IPS DF 6.9 (cell line): ENCODE data around the gene MAP4K5.
"Not testable (repeated sequence)": the region's sequence is repeated elsewhere in the genome, so short reads cannot be mapped to it uniquely, and the experiment has no call there.

Experiments used
- DNase-seq: peaks from one replicate; pipeline ENCODE4 v3.0.0-alpha.2; 2013; ENCODE audit warnings: low read depth, low spot score
- H3K27ac ChIP-seq: one replicate; pipeline ENCODE4 v1.5.1; 2013; ENCODE audit warnings: low read length, control low read depth
- H3K27me3 ChIP-seq: 2 replicates; pipeline ENCODE4 v1.6.1; 2013; ENCODE audit warnings: mild to moderate bottlenecking, low read length; ENCODE audit not compliant: control insufficient read depth, insufficient read depth
- H3K36me3 ChIP-seq: 2 replicates; pipeline ENCODE4 v1.6.1; 2013; ENCODE audit warnings: low read length; ENCODE audit not compliant: control insufficient read depth, insufficient read depth
- H3K4me1 ChIP-seq: 2 replicates; pipeline ENCODE4 v1.6.1; 2013; ENCODE audit warnings: low read length; ENCODE audit not compliant: control insufficient read depth, insufficient read depth
- H3K4me3 ChIP-seq: 2 replicates; pipeline ENCODE4 v1.5.1; 2013; ENCODE audit warnings: mild to moderate bottlenecking, low read length
- H3K9me3 ChIP-seq: 2 replicates; pipeline ENCODE4 v1.6.1; 2013; ENCODE audit warnings: low read length, inconsistent platforms; ENCODE audit not compliant: control insufficient read depth, insufficient read depth
- WGBS: extraction: QIAGEN DNeasy Blood & Tissue Kit; methylation state at CpG from one replicate; pipeline ENCODE4 v1.1.7; 2013; ENCODE audit warnings: mixed read lengths, missing lambda C conversion rate; ENCODE audit not compliant: insufficient read length, insufficient coverage; 5-methylcytosine and 5-hydroxymethylcytosine counted together

The MAP4K5 gene

DNA sequence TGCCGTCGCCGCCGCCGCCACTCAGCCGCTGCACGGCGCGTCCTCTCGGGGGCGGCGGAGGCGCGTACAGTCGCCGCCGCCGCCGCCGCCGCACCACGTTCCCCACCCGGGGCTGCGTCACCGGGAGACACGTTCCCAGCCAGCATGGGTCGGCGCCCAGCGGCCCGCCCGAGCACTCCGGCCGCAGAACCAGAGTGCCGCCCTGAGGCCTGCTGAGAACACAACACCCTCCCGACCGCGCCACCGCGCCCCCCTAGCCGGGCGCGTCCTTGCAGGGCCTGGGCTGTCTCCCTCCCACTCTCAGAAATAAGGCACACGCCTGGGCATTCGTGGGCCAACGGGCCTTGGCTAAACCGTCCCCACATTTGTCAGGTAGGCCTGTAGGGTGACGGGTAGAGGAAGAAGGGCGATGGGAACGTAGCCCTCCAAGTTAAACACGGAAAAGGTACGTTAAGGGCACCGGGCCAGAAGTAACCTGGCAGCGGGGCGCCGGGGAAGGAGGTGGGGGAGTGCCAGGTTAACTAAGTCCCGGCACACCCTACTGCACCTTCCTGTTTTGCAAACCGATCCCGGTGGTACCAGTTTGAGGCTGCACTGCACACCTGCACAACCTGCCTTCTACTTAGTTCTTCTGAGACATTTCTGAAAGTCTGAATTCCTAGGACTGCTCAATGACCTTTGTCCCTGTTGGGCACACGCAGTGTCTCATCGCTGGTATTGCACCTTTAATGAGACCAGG is at the start of gene MAP4K5:
TSS of gene MAP4K5 (minus strand) at position 68 of the 739 bp plus-strand sequence. CDS start 520 bp downstream, outside the sequence.
- Histone ChIP-seq H3K4me3 (peak within 1 kb of the TSS; percentile 95; the same call in 1 of the 2 replicates), H3K27ac (no peak within 1 kb of the TSS), H3K36me3 (no peaks in the 10 kb centered on the region), H3K27me3 (no peaks in the 10 kb centered on the region), H3K4me1 (no peaks in the 10 kb centered on the region), H3K9me3 (no peaks in the 10 kb centered on the region)
- no CpG with 5 or more reads among the region's 60 CpGs for WGBS
- DNase-seq = peak; percentile 66

DNA sequence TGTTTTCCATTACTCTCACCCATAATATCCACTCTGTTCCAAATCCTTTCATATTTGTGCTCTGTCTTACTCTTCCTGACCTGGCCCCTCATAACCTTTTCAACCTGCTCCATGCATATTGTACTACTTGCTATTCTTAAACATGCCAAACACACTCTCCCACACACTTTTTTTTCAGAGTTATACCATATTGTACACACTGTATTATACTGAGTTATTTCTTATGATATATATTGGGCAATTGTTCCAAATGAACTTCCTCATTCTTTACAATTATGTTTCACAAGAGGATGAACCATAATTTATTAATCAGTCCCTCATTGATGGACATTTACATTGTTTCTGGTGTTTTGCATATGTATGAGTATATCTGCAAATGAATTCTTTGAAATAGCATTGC is 46.1 kb upstream of the MAP4K5 start:
- Histone ChIP-seq H3K4me1 (no peaks in the 10 kb centered on the region), H3K9me3 (no peaks in the 10 kb centered on the region), H3K4me3 (no peak overlapping the region), H3K27me3 (no peaks in the 10 kb centered on the region), H3K27ac (no peak overlapping the region), H3K36me3 (no peaks in the 10 kb centered on the region)
- no peak for DNase-seq

DNA sequence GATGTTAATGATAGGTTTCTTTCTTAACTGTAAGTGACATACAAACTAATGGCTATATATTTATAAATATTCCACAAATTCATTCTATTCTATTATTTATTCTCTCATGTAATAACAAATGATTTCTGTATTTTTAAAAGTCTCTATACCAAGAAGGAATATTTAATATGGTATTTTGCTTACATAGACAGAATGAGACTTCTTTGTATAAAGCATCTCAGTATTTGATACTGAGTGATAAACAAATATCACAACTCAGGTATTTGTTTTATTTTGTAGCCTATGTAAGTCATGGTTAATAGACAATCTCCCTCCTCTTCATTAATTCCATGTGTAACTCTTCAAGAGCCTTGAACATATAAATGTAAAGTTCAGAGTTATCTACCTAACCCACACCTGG is 45.6 kb upstream of the MAP4K5 start:
- Histone ChIP-seq H3K27me3 (no peaks in the 10 kb centered on the region), H3K4me3 (no peak overlapping the region), H3K9me3 (no peaks in the 10 kb centered on the region), H3K36me3 (no peaks in the 10 kb centered on the region), H3K27ac (no peak overlapping the region), H3K4me1 (no peaks in the 10 kb centered on the region)
- no peak for DNase-seq

DNA sequence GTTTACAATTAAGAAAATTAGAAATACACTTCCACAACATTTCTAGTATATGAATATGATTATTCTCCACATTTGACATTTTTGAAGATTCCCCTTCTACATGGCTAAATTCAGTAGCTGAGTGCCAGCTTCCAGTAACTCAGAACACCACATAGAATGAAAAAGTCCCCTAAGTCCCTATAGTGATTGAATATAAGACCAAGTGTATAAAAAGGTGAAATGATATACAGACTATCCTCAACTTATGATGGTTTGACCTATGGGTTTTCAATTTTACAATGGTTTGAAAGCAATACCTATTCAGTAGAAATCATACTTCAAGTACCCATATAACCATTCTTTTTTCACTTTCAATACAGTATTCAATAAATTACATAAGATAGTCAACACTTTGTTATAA is 43.4 kb upstream of the MAP4K5 start:
- Histone ChIP-seq H3K36me3 (no peaks in the 10 kb centered on the region), H3K27ac (no peak overlapping the region), H3K9me3 (no peaks in the 10 kb centered on the region), H3K4me3 (no peak overlapping the region), H3K27me3 (no peaks in the 10 kb centered on the region), H3K4me1 (no peaks in the 10 kb centered on the region)
- DNase-seq = no peak

DNA sequence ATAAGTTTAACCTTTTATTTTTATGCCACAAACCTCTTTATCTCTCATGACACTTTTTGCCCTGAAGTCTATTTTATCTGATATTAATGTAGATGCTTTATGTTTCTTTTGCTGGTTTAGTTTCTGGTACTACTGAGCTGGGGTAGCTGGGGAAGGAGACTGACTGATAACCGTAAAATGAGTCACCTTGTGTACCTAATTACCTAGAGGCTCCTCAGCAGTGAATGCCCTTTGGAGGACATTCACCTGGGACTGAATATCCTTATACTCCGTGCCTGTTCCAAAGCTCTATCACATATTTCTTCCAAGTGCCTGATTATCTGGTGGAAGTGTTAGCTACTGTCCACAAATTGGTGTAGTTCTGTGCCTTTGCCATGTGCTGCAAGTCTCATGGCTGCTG is 41.5 kb upstream of the MAP4K5 start:
- Histone ChIP-seq H3K27me3 (no peaks in the 10 kb centered on the region), H3K9me3 (no peaks in the 10 kb centered on the region), H3K4me3 (no peak overlapping the region), H3K4me1 (no peaks in the 10 kb centered on the region), H3K27ac (no peak overlapping the region), H3K36me3 (no peaks in the 10 kb centered on the region)
- no CpG with 5 or more reads among the region's 2 CpGs for WGBS
- no peak for DNase-seq

DNA sequence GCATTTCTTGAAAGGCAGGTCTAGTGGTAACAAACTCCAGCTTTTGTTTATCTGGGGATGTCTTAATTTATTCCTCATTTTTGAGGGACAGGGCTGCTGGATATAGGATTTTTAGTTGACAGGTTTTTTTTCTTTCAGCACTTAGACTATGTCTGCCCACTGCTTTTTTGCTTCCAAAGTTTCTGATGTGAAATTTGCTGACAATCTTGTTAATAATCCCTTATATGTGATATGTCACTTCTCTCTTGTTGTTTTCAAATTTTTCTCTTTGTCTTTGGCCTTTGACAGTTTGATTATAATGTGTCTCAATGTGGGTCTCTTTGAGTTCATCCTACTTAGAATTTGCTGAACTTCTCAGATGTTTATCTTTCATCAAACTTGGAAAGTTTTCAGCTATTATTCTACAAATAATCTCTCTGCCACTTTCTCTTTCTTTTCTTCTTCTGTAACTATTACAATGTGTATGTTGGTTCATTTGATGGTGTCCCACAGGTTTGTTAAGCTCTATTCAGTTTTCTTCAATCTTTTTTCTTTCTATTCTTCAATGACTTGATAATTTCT is 37.4 kb upstream of the MAP4K5 start:
- Histone ChIP-seq H3K4me3 (no peak overlapping the region), H3K27me3 (no peaks in the 10 kb centered on the region), H3K9me3 (no peaks in the 10 kb centered on the region), H3K4me1 (no peaks in the 10 kb centered on the region), H3K27ac (no peak overlapping the region), H3K36me3 (no peaks in the 10 kb centered on the region)
- no peak for DNase-seq

DNA sequence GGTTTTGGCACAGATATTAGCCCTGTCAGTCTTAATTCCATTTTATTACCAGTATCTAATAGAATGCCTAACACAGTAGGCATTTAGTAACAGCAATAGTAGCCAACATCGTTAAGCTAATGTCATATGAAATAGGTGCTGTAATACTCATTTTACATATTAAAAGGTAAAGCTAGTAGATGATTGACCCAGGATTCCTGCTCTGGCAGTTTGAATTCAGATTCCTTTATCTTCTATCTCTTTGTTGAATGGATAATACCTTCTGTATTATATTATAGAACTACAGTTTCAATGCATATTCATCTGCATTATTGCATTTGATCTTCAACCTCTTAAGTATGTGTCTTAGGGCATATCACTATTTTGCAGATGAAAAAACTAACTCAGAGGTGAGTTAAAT is 30.5 kb upstream of the MAP4K5 start:
- no peaks in the 10 kb centered on the region for H3K27me3 ChIP-seq
- H3K27ac ChIP-seq = no peak overlapping the region
- WGBS = no CpG with 5 or more reads among the region's 1 CpG

DNA sequence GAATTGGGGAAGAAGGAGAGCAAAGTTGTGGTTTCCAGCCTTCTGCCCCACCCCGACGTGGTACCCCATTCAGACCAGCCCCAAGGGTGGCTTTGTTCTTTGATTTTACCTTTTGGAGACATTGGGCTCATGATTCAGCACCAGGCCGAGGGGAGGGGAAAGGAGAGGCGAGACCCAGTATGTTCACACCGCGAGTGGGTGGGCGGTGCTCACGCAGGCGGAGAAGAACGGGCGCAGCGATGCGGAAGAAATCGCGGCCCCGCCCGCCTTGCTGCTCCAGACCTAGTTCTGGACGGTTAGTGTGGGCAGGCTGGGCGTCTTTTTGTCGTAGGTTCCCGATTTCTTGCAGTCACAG is 28.5 kb upstream of the MAP4K5 start:
- no peak for DNase-seq
- no peaks in the 10 kb centered on the region for H3K27me3 ChIP-seq
- peak overlapping the region; percentile 69; the same call in 1 of the 2 replicates for H3K4me3 ChIP-seq
- no peaks in the 10 kb centered on the region for H3K36me3 ChIP-seq
- H3K9me3 ChIP-seq = no peaks in the 10 kb centered on the region
- no peak overlapping the region for H3K27ac ChIP-seq
- WGBS = no CpG with 5 or more reads among the region's 21 CpGs
- no peaks in the 10 kb centered on the region for H3K4me1 ChIP-seq

More for the DNA sequence above, 30.5 kb upstream of the MAP4K5 start:
- Histone ChIP-seq H3K4me3 (no peak overlapping the region), H3K36me3 (no peaks in the 10 kb centered on the region), H3K9me3 (no peaks in the 10 kb centered on the region), H3K4me1 (no peaks in the 10 kb centered on the region)
- no peak for DNase-seq

DNA sequence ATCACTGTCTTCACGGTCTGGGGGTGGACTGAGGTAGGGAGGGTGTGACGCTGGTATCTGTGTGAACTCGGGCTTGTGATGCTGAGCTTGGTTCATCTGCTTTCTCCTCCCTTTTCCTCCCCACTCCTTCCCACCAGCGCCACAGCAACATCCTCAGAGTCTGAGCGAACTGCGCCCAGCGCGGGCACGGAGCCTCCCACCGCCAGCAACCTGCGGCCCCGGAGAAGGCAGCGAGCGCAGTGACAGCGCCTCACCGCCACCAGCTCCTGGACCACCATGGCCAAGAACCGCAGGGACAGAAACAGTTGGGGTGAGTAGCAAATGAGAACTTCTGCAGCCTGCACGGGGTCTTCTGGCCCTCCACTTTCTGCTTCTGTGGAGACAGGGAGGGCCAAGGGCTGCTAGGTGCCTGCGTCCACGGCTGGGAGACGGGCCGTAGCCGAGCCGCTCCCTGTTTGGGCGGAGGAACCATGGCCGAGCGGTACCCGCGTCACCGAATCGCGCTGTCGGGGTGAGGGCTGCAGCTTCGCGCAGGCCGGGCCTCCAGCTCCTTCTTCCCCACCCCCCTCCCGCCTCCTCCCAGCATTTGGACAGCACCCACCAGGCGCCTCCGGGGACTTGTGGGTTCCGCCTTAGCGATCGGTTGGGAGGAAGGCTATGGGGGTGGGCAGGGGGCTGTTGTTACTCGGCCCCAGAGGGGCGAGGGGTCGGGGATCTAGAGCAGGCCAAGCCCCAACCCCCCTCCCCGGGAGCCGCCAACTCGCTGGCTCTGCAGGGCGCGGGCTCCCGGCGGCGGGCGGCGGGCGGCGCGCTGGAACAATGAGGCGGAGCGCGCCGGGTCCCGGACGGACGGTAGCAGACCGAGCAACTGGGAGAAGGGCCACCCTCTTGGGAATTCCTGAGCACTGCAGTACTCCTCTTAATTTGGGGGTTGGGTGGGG is 27.9 kb upstream of the MAP4K5 start, which contains the start of gene ATL1:
TSS of gene ATL1 (plus strand) at position 156 of the 941 bp plus-strand sequence. CDS start at position 277, 121 bp downstream.
- Histone ChIP-seq H3K36me3 (no peaks in the 10 kb centered on the region), H3K4me3 (peak within 1 kb of the TSS; percentile 69; the same call in 1 of the 2 replicates), H3K4me1 (no peaks in the 10 kb centered on the region), H3K27me3 (no peaks in the 10 kb centered on the region), H3K27ac (no peak within 1 kb of the TSS), H3K9me3 (no peaks in the 10 kb centered on the region)
- peak; percentile 47 for DNase-seq
- WGBS = no CpG with 5 or more reads among the region's 66 CpGs

DNA sequence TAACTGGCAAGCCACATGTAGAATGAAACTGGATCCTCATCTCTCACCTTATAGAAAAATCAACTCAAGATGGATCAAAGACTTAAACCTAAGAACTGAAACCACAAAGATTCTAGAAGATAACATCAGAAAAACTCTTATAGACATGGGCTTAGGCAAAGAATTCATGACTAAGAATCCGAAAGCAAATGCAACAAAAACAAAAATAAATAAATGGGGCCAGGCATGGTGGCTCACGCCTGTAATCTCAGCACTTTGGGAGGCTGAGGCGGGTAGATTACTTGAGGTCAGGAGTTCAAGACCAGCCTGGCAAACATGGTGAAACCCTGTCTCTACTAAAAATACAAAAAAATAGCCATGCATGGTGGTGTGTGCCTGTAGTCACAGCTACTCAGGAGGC is 20.4 kb upstream of the MAP4K5 start:
- not testable (repeated sequence) for H3K4me3 ChIP-seq, H3K27me3 ChIP-seq, DNase-seq, H3K9me3 ChIP-seq, H3K36me3 ChIP-seq, H3K27ac ChIP-seq, H3K4me1 ChIP-seq
- WGBS = no CpG with 5 or more reads among the region's 3 CpGs
